Measurements from ENCODE around the gene SCUBE3. TPM values are rescaled to one million over a fixed set of nuclear protein-coding genes. Genes with fewer than 3 reads are reported as not detected.

The SCUBE3 gene
- total and polyA plus RNA-seq, 2 of the 8 experiments (the other 6 are each of a cell fraction or from before 2014, with no cell fraction given), result 0.80 to 1.0 TPM

- H3K4me3 ChIP-seq (ENCODE audit: extremely low read depth in 1 of 4, insufficient read depth in 2 of 4, low read depth in 3 of 4, low read length in 4 of 4), result no peak overlapping the region
- H4K5ac ChIP-seq (ENCODE audit: insufficient read length, low read depth, low read length), result no peak overlapping the region
- H3K4me2 ChIP-seq (ENCODE audit: insufficient read depth in 1 of 2, low read depth in 2 of 2, low read length in 2 of 2), result no peak overlapping the region
- H3K79me2 ChIP-seq (ENCODE audit: control insufficient read depth in 1 of 2, insufficient read depth in 2 of 2, low read length in 2 of 2), result no peaks in the 10 kb centered on the region
- 82% methylated on average over 2 of the region's 2 CpGs; no CpG with 5 or more reads in 1 of the 2 experiments for WGBS, 2 experiments (ENCODE audit: extremely low coverage in 1 of 2, insufficient coverage in 1 of 2, insufficient read length in 1 of 2, insufficient replicate concordance in 2 of 2, low coverage in 1 of 2, low lambda C conversion rate in 2 of 2, missing lambda C conversion rate in 1 of 2)
- no peak overlapping the region for H3K4ac ChIP-seq (replicated peaks; ENCODE audit: insufficient read length, low read depth, low read length)
- H3K9ac ChIP-seq (replicated peaks in 1 of 4; ENCODE audit: extremely low read depth in 1 of 4, low read depth in 3 of 4, low read length in 3 of 4), result no peak overlapping the region
- H3K14ac ChIP-seq (ENCODE audit: insufficient read length), result no peak overlapping the region
- no peak overlapping the region for H2BK15ac ChIP-seq (ENCODE audit: low read length)
- H2BK20ac ChIP-seq (ENCODE audit: low read length), result no peak overlapping the region
- H3K4me1 ChIP-seq (replicated peaks in 1 of 4; ENCODE audit: control insufficient read depth in 3 of 4, insufficient read depth in 4 of 4, low read length in 3 of 4), result no peaks in the 10 kb centered on the region
- H3K9me3 ChIP-seq (ENCODE audit: insufficient read depth in 2 of 2, low read depth in 1 of 2, low read length in 1 of 2), result no peaks in the 10 kb centered on the region
- no peak overlapping the region for H2BK120ac ChIP-seq (replicated peaks; ENCODE audit: low read depth, low read length)
- FAIRE-seq (no peak), DNase-seq (ENCODE audit: low read depth in 1 of 2, low spot score in 2 of 2) (no peak)
- no peak overlapping the region for H4K8ac ChIP-seq (ENCODE audit: extremely low read depth, insufficient read depth, low read length)
- no peak overlapping the region for H2AK5ac ChIP-seq (ENCODE audit: low read depth, low read length)
- H4K91ac ChIP-seq (replicated peaks; ENCODE audit: insufficient read length, low read length), result no peak overlapping the region
- peaks cover 0 to 1% of the 10 kb centered on the region in 2 experiments for H4K20me1 ChIP-seq (replicated peaks in 1 of 2; ENCODE audit: control insufficient read depth in 1 of 2, insufficient read depth in 2 of 2, low read length in 2 of 2)
- no peaks in the 10 kb centered on the region for H3K36me3 ChIP-seq (ENCODE audit: control insufficient read depth in 2 of 4, insufficient read depth in 4 of 4, low read length in 3 of 4)
- no peak overlapping the region for H3K18ac ChIP-seq (ENCODE audit: extremely low read depth, low read length)
- H2BK5ac ChIP-seq (ENCODE audit: low read depth, low read length), result no peak overlapping the region
- H3K27me3 ChIP-seq (replicated peaks in 1 of 4; ENCODE audit: control insufficient read depth in 3 of 4, extremely low read depth in 1 of 4, insufficient read depth in 3 of 4, low read length in 3 of 4), result no peaks in the 10 kb centered on the region; a peak in 2 of 7 replicates
- H3K23ac ChIP-seq (ENCODE audit: insufficient read length), result no peak overlapping the region
- H3K27ac ChIP-seq (ENCODE audit: low read depth, low read length), result no peak overlapping the region
- POLR2A ChIA-PET (ENCODE audit: partially characterized antibody), result interaction anchor here (2.9 kb wide), 1 partner anchor 9 kb away, joined by 15 read pairs; the partner anchor contains the start of gene ZNF76
- H3K23me2 ChIP-seq (ENCODE audit: low read depth, low read length), result no peaks in the 10 kb centered on the region
- CTCF ChIA-PET (ENCODE audit: partially characterized antibody), result interaction anchor here (0.9 to 1.3 kb wide), 4 partner anchors 26 to 199 kb away, joined by 3 to 6 read pairs (median 4); partner anchors contain the start of gene DEF6
- no peak overlapping the region for H3K56ac ChIP-seq (replicated peaks; ENCODE audit: insufficient read length, low read depth, low read length)
- TF ChIP-seq KDM1A (IDR thresholded peaks at IDR 0.05; ENCODE audit: borderline replicate concordance, low read length) (no peak), NANOG (IDR thresholded peaks at IDR 0.05; ENCODE audit: insufficient read depth, low read depth, low read length, poor library complexity, severe bottlenecking) (no peak), SIN3A (conservative IDR thresholded peaks at IDR 0.05 in 1 of 2, IDR thresholded peaks at IDR 0.05 in 1 of 2; ENCODE audit: low read depth in 1 of 2, low read length in 2 of 2) (no peak)
- H2AFZ ChIP-seq (ENCODE audit: low read length), result no peak overlapping the region
- H2BK12ac ChIP-seq (ENCODE audit: low read depth, low read length), result no peak overlapping the region
- no peaks in the 10 kb centered on the region for H3K79me1 ChIP-seq (ENCODE audit: low read depth, low read length)
Observed at GRCh38 chr6:35267897-35268296, 54.1 kb downstream of the SCUBE3 start.

All from H1 (cell line).